Subcutaneous adipose tissue (tissue), 4 donors: ENCODE data around the gene RCOR1. TPM values are rescaled to one million over a fixed set of nuclear protein-coding genes. Genes with fewer than 3 reads are reported as not detected.

Experiments
- small RNA-seq: library from RNA; depleted of rRNA; stranded (forward); fragments of <200 nt; gene quantifications from one replicate; pipeline ENCODE3, GENCODE V24; 2016
- total RNA-seq, 4 donors: library from RNA; depleted of rRNA; stranded (reverse); fragments of >200 nt; gene quantifications; one replicate each; pipeline ENCODE4 v1.1.0, GENCODE V29; 2016
- TF ChIP-seq, protein P1 (sequence below): fragments of 450-650 bp; IDR thresholded peaks from one replicate; pipeline ENCODE4 v1.5.1; 2016; ENCODE audit warnings: low read depth, mild to moderate bottlenecking, control low read depth, antibody characterized with exemption, moderate library complexity

The RCOR1 gene
- total RNA-seq, 4 donors from 2014 or later: 17.6 to 24.3 (median 22.1) TPM

DNA sequence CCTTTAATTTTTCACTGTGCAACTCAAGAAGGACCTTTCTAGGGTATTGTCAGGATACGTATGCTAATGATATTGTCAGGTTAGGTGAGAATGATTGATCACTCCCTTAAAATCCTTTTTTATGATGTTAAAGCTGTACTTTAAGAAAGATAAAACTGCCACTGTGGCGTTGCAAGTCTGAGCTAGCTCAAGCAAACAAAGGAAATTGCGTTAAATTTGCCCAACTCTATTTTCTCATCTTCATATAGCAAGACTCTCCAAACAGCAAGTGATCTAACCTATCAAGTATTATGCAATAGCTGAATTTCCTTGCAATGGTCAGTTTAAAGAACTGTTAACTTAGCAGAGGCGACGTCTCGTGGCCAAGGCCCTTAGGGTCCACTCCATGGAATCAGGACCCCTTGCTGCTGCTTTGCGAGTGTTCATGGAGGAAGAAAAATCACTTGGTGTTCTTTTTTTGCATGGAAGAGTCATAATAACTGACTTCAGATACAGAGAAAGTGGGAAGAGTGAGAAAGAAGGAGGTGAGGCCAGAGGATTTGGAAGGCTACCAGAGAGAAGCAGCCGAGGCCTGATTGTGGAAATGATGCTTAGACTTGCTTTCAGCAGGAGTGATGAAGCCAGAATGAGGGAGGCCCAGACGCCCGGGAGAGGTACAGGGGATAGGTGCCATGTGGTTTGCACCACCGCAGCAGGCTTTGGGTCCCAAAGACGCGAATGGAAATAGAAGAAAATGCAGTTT, 187.3 kb downstream of the RCOR1 start:
- TF ChIP-seq, protein P1, sequence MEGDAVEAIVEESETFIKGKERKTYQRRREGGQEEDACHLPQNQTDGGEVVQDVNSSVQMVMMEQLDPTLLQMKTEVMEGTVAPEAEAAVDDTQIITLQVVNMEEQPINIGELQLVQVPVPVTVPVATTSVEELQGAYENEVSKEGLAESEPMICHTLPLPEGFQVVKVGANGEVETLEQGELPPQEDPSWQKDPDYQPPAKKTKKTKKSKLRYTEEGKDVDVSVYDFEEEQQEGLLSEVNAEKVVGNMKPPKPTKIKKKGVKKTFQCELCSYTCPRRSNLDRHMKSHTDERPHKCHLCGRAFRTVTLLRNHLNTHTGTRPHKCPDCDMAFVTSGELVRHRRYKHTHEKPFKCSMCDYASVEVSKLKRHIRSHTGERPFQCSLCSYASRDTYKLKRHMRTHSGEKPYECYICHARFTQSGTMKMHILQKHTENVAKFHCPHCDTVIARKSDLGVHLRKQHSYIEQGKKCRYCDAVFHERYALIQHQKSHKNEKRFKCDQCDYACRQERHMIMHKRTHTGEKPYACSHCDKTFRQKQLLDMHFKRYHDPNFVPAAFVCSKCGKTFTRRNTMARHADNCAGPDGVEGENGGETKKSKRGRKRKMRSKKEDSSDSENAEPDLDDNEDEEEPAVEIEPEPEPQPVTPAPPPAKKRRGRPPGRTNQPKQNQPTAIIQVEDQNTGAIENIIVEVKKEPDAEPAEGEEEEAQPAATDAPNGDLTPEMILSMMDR: no peak

Small RNA genes lying within 50 kb of the gene (small RNA-seq; reads per million reads assigned to genes)
- 0.49 reads per million for gene RF00019
- not detected for gene RN7SL546P

Other genes with a start within 250 kb of the RCOR1 start
- gene CINP, start 229.8 kb upstream of the RCOR1 start, total RNA-seq: 10 to 100 TPM; 21.8 to 41.1 (median 24.2) TPM
- gene TECPR2, start 229.7 kb upstream of the RCOR1 start, total RNA-seq: 10 to 100 TPM; 14.4 to 23.0 (median 15.0) TPM
- gene ANKRD9, start 82.9 kb upstream of the RCOR1 start, total RNA-seq: 10 to 100 TPM in 1 of 4 donors, 1 to 10 TPM in 3; 3.6 to 26.8 (median 6.9) TPM
- gene TRAF3, start 184.8 kb downstream of the RCOR1 start, total RNA-seq: 10 to 100 TPM; 11.0 to 21.0 (median 14.0) TPM